Measurements from ENCODE around the gene RGS6.

DNA sequence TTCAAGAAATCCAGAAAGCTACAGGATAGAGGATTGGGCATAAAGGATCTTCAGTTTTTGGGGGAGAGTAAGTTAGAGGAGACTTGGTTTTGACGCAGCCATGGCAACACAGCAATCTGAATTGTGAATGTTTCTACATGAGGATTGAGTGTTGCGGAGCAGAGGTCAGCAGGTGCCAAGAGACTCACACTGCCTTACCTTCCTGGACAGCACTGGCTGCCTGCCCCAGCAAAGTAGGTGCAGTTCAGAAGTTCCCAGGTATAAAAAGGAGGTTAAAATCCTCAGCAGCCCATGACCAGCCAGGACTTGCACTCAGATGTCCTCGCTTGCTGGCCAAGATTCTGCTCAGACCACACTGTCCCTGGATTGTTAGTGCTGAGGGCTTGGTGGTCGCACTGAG lies 590.6 kb downstream of the RGS6 start:
- TF ChIP-seq EZH2 (IDR thresholded peaks at IDR 0.05; ENCODE audit: low read length, unreplicated experiment) (no peak), CTCF (conservative IDR thresholded peaks at IDR 0.05; ENCODE audit: low read depth, low read length) (no peak), EZH2phosphoT487 (IDR thresholded peaks at IDR 0.05; ENCODE audit: borderline replicate concordance, low read length) (no peak)
